Neuron (in vitro differentiated cells): ENCODE results near the gene SPNS2.

Source experiments
- H2AFZ ChIP-seq: one replicate; pipeline ENCODE4 v1.6.1; 2013; ENCODE audit warnings: low read depth, mild to moderate bottlenecking, inconsistent platforms, low read length, moderate library complexity
- H3K27me3 ChIP-seq: one replicate; pipeline ENCODE4 v1.6.1; 2013; ENCODE audit warnings: low read length; ENCODE audit not compliant: insufficient read depth
- H3K36me3 ChIP-seq: one replicate; pipeline ENCODE4 v1.6.1; 2013; ENCODE audit warnings: low read length; ENCODE audit not compliant: insufficient read depth
- H3K4me1 ChIP-seq: one replicate; pipeline ENCODE4 v1.6.1; 2013; ENCODE audit warnings: low read length; ENCODE audit not compliant: insufficient read depth
- H3K4me3 ChIP-seq: 2 replicates; pipeline ENCODE4 v1.5.1; 2013; ENCODE audit warnings: mild to moderate bottlenecking, low read length, moderate library complexity
- H3K9me3 ChIP-seq: one replicate; pipeline ENCODE4 v1.6.1; 2013; ENCODE audit warnings: low read length

SPNS2 gene

GRCh38 chr17:4512156-4513112 is 13.8 kb downstream of the SPNS2 start:
- Histone ChIP-seq H3K9me3 (no peaks in the 10 kb centered on the region), H3K27me3 (peaks cover 30% of the 10 kb centered on the region), H3K36me3 (no peaks in the 10 kb centered on the region), H3K4me3 (no peak overlapping the region), H2AFZ (no peak overlapping the region), H3K4me1 (peaks cover 3% of the 10 kb centered on the region)

DNA sequence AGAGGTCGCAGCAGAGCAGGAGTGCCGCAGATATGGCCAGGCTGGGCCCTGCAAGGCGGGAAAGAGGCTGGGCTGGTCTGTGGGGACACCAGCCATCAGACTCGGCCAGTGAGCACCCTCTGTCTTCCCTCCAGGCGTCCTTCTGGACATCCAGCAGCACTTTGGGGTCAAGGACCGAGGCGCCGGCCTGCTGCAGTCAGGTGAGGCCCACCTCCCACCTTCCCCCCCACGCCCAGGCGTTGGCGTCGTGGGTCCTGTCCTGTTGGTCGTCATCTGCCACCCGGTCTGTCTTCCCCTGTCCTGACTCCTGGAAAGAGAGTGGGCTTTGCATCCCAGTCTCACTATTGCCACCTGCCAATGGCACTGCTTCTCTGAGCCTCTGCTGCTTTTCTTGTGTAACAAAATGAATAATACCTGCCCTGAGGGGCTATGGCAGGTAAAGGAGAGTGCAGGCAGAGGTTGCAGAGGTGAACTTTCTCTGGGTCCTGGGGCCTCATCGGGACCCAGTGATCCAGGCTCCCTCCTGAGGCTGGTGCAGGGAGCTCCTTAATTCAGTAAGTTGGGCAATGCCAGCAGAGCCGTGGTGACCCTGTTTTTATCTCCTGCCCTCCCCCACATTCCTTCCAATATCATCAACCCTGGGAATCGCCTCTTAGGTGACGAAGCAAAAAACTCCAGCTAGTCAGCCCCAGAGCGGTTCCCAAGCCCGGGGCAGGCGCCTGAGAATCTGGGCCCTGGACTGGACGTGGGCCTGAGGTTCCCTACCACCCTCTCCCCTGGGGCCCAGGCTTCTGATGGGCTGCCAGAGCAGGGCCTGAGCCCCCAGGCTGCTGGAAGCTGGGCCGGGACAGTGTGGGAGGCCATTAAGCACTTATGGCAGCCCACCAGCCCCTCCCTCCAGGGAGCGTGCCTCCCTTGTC is 14.7 kb downstream of the SPNS2 start:
- H3K4me3 ChIP-seq: no peak overlapping the region
- H3K9me3 ChIP-seq: no peaks in the 10 kb centered on the region
- peaks cover 3% of the 10 kb centered on the region for H3K4me1 ChIP-seq
- no peak overlapping the region for H2AFZ ChIP-seq
- H3K36me3 ChIP-seq: no peaks in the 10 kb centered on the region
- peaks cover 30% of the 10 kb centered on the region for H3K27me3 ChIP-seq

GRCh38 chr17:4514206-4514605 is 15.5 kb downstream of the SPNS2 start:
- H2AFZ ChIP-seq: no peak overlapping the region
- H3K27me3 ChIP-seq: peaks cover 24% of the 10 kb centered on the region
- no peaks in the 10 kb centered on the region for H3K36me3 ChIP-seq
- H3K4me3 ChIP-seq: no peak overlapping the region
- no peaks in the 10 kb centered on the region for H3K9me3 ChIP-seq
- H3K4me1 ChIP-seq: peaks cover 5% of the 10 kb centered on the region

DNA sequence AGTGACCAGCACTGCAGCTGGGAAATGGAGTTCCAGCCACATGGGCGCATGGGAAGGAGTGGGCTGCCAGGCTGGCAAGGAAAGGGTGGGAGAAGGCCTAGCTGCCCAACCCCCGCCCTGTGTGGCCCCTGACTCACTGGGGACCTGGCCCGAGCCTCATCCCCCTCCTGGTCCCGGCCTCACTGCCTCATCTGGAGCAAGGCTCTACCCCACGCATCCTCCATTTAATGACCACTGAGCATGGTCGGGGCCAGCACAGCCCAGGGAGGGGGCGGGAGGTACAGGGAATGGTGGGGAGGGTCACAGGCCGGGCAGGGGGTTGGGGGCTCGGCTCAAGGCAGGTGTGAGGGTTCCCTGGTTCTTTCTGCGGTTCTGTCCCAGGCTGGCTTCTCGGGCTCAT is 16.1 kb downstream of the SPNS2 start:
- H2AFZ ChIP-seq: no peak overlapping the region
- H3K27me3 ChIP-seq: peaks cover 18% of the 10 kb centered on the region
- peaks cover 11% of the 10 kb centered on the region for H3K4me1 ChIP-seq
- no peaks in the 10 kb centered on the region for H3K36me3 ChIP-seq
- no peak overlapping the region for H3K4me3 ChIP-seq
- no peaks in the 10 kb centered on the region for H3K9me3 ChIP-seq

GRCh38 chr17:4515501-4515900 is 16.8 kb downstream of the SPNS2 start:
- Histone ChIP-seq H3K4me1 (peaks cover 17% of the 10 kb centered on the region), H3K27me3 (peaks cover 13% of the 10 kb centered on the region), H3K36me3 (no peaks in the 10 kb centered on the region), H3K4me3 (no peak overlapping the region), H3K9me3 (no peaks in the 10 kb centered on the region), H2AFZ (no peak overlapping the region)

- Histone ChIP-seq H3K4me1 (peaks cover 24% of the 10 kb centered on the region), H3K27me3 (peaks cover 4% of the 10 kb centered on the region), H3K9me3 (no peaks in the 10 kb centered on the region), H3K4me3 (no peak overlapping the region), H3K36me3 (no peaks in the 10 kb centered on the region), H2AFZ (no peak overlapping the region)
Measured at GRCh38 chr17:4516735-4517134, 18.1 kb downstream of the SPNS2 start.

DNA sequence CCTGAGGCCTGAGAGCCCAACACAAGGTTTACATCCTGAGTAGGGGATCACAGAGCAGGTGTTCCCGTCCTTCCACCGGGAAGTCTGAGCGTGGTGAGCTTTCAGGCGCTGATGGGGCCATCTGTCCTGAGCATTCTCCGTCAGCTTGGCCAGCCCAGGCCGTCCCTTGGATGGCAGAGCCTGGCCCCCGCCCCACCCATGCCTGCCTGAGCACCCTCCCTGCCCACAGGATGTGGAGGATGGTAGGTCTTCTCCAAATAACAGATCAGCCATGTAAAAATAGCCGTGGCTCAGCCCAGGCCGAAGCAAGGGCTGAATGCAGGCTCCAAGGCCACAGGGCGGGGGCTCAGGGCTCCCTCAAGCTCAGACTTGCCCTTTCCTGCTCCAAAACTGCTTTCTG is 20.2 kb downstream of the SPNS2 start:
- H3K27me3 ChIP-seq: no peaks in the 10 kb centered on the region
- peaks cover 34% of the 10 kb centered on the region for H3K4me1 ChIP-seq
- no peaks in the 10 kb centered on the region for H3K36me3 ChIP-seq
- no peak overlapping the region for H3K4me3 ChIP-seq
- no peaks in the 10 kb centered on the region for H3K9me3 ChIP-seq
- H2AFZ ChIP-seq: no peak overlapping the region

DNA sequence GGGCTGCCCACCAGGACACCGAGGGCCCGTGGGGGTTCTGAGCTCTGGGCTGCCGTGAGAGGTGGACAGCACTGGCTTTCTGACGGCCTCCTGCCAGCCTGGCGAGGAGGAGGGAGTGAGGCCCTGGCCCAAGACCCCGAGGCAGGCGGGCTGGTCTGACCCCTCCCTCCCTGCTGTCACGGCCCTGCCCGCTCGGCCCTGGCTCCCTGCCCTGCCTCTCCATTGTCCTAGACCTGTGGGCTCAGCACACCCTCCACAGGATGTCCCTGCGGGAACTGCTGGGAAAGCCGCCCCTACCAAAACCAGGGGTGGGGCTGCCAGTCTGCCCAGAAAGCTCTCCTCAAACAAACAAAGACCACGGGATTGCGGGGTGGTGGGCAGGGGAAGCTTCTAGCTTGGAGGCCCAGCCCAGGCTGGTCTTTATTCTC is 20.7 kb downstream of the SPNS2 start:
- H3K4me3 ChIP-seq: no peak overlapping the region
- H2AFZ ChIP-seq: no peak overlapping the region
- H3K27me3 ChIP-seq: no peaks in the 10 kb centered on the region
- H3K4me1 ChIP-seq: peaks cover 34% of the 10 kb centered on the region
- no peaks in the 10 kb centered on the region for H3K36me3 ChIP-seq
- H3K9me3 ChIP-seq: no peaks in the 10 kb centered on the region

DNA sequence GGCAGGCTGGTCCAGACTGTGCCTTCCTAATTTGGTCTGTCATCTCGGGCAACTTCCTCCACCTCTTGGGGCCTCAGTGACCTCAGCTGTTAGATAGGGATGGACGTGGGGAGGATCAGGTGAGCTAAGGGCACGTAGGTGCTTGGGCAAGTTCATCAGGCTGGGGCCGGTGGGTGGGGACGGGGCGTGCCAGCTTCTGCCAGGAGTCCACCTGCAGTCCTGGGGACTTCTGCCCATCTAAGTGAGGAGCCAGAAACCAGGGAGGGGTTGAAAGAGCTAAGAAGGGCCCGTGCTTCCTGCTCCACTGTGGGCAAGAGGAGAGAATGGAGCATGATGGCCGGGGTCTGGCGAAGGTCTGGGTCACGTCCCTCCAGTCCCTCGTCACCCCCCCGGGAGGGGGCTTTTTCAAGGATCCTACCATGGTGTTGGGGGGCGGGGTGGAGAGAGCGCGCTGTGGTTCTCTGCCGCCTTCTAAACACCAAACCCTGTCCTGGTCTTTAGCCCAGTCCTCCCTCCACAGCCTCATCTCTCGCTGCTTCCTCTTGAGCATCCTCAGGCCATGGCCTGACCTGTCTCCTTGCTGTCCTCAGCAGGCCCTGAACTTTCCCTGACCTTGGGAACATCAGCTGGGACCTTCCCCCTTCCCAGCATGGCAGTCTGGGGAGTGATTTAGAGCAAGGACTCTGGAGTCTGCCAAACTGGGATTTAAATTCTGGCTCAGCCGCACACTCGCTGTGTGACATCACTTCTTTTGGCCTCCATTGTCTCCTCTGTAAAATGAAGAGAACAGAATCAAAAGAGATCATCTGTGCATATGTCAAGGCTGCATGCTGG is 21.6 kb downstream of the SPNS2 start:
- H3K9me3 ChIP-seq: no peaks in the 10 kb centered on the region
- no peak overlapping the region for H3K4me3 ChIP-seq
- no peaks in the 10 kb centered on the region for H3K36me3 ChIP-seq
- H2AFZ ChIP-seq: no peak overlapping the region
- peaks cover 31% of the 10 kb centered on the region for H3K4me1 ChIP-seq
- H3K27me3 ChIP-seq: no peaks in the 10 kb centered on the region

DNA sequence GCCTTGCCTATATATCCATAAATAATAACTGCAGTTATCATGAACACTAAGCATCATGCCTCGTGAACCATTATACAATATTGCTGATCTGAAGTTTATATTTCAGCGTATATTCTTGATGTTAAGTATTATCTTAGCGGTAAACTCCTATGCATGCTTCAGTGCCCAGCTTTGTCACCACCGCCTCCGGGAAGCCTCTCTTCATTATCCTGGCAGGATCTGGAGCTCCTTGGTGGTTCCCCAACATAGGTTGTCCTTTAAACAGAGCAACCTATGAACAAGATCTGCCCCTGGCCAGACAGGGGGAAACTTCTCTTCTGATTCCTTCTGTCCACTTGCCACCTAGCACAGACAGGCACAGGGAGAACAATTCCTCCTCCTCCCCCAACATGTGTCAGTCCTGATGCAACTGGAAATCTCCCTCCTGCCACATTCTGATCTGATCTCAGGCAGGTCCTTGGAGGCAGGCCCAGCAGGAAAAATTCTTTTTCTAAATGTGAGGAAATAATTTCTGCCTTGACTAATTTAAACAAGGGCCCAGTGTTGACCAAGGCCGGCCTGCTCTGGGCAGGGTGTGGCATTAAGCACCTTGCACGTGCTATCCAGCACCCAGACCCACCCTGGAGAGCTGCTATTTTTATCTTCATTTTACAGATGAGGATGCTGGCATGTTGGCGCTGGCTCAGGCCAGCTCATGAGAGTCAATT is 22.4 kb downstream of the SPNS2 start:
- Histone ChIP-seq H3K4me3 (no peak overlapping the region), H3K36me3 (no peaks in the 10 kb centered on the region), H2AFZ (no peak overlapping the region), H3K9me3 (no peaks in the 10 kb centered on the region), H3K27me3 (no peaks in the 10 kb centered on the region), H3K4me1 (peaks cover 30% of the 10 kb centered on the region)

DNA sequence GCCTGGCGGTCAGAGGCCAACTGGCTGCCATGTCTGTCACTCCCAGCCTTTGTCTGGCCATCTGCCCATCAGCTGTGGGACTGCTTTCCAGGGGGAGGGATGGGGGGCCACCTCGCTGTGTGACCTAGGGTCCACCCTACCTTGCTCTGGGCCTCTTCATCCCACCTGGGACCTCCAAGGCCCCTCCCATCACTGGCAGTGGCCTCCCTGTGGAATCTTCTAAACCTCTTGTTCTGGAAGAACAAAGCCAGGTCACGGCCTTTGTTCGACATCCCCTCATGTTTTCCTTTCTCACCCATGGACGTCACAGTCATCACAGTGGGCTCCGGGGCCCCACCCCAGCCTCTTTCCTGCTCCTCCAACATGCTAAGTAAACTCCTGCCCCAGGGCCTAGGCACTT is 24.0 kb downstream of the SPNS2 start:
- Histone ChIP-seq H3K4me1 (peaks cover 30% of the 10 kb centered on the region), H3K9me3 (no peaks in the 10 kb centered on the region), H2AFZ (no peak overlapping the region), H3K27me3 (no peaks in the 10 kb centered on the region), H3K36me3 (no peaks in the 10 kb centered on the region), H3K4me3 (no peak overlapping the region)

DNA sequence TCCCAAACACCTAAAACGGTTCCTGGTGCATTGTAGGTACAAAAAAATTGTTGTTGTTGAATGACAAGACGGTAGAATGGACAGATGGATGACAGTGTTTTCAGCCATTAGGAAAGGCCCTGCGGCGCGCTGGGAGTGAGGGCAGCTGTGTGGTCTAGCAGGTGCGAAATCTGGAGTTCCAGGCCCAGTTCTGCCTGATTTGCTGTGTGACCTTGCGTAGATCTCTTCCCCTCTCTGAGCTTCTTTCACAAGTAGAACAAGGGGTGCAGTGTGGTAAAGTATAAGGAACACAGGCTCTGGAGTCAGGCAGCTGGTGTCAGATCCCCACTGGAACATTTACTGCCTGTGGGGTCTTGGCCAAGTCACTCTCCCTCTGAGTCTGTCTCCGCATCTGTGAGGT is 25.3 kb downstream of the SPNS2 start:
- Histone ChIP-seq H3K36me3 (no peaks in the 10 kb centered on the region), H2AFZ (no peak overlapping the region), H3K27me3 (no peaks in the 10 kb centered on the region), H3K4me1 (peaks cover 30% of the 10 kb centered on the region), H3K9me3 (no peaks in the 10 kb centered on the region), H3K4me3 (no peak overlapping the region)
